ENCODE measurements around the gene RBMS3. TPM values are rescaled to one million over a fixed set of nuclear protein-coding genes. Genes with fewer than 3 reads are reported as not detected.

Gene RBMS3
- total RNA-seq, 1 donor from 2014 or later: 58.5 TPM

DNA sequence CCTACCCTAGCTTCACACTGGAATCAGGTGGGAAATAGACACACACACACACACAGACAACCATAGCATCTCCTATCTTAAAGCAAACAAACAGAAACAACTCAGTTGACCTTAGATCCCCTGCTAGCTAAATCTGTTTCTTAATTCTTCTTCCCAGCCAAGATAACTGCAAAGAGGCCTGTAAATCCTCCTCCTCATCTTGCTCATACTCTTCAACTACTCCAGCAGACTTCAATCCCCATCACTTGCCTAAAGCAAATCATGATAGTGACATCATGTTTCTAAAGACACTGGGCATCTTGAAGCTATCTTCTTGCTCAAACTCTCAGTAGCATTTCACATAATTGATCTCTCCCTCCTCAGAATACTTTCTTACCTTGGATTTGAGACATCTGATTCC is 303.0 kb downstream of the RBMS3 start:
- Histone ChIP-seq H3K4me1 (no peaks in the 10 kb centered on the region), H3K27me3 (ENCODE audit: low read depth) (no peaks in the 10 kb centered on the region), H3K27ac (no peak overlapping the region), H3K36me3 (no peaks in the 10 kb centered on the region), H3K4me3 (no peak overlapping the region), H3K9me3 (no peaks in the 10 kb centered on the region)
- ATAC-seq (no peak), DNase-seq (no peak)
- TF ChIP-seq, protein P1, sequence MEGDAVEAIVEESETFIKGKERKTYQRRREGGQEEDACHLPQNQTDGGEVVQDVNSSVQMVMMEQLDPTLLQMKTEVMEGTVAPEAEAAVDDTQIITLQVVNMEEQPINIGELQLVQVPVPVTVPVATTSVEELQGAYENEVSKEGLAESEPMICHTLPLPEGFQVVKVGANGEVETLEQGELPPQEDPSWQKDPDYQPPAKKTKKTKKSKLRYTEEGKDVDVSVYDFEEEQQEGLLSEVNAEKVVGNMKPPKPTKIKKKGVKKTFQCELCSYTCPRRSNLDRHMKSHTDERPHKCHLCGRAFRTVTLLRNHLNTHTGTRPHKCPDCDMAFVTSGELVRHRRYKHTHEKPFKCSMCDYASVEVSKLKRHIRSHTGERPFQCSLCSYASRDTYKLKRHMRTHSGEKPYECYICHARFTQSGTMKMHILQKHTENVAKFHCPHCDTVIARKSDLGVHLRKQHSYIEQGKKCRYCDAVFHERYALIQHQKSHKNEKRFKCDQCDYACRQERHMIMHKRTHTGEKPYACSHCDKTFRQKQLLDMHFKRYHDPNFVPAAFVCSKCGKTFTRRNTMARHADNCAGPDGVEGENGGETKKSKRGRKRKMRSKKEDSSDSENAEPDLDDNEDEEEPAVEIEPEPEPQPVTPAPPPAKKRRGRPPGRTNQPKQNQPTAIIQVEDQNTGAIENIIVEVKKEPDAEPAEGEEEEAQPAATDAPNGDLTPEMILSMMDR (IDR thresholded peaks at IDR 0.05): no peak
- intact Hi-C loops (cut with DNase I): no loop called here

DNA sequence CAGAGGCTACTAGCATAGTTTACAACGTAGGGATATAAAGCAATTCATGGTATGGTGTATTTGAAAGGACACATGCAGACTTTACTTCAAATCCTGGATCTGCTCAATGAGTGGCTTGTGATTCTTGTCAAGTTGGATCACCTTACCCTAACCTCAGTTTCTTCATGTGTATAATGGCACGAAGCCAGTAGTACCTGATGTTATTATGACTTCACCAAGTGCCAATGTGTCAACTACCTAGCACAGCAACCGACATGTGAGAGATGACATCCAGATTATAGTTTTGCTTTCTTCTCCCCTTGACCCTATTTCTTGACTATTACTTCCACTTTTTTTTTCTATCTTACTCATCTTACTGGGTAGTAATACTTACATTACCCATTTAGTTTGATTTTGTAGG is 304.5 kb downstream of the RBMS3 start:
- Histone ChIP-seq H3K36me3 (no peaks in the 10 kb centered on the region), H3K4me1 (no peaks in the 10 kb centered on the region), H3K27ac (no peak overlapping the region), H3K4me3 (no peak overlapping the region), H3K27me3 (ENCODE audit: low read depth) (no peaks in the 10 kb centered on the region), H3K9me3 (no peaks in the 10 kb centered on the region)
- intact Hi-C loops (cut with DNase I): no loop called here
- no peak for ATAC-seq
- no peak for DNase-seq
- TF ChIP-seq, protein P1 (IDR thresholded peaks at IDR 0.05): no peak

DNA sequence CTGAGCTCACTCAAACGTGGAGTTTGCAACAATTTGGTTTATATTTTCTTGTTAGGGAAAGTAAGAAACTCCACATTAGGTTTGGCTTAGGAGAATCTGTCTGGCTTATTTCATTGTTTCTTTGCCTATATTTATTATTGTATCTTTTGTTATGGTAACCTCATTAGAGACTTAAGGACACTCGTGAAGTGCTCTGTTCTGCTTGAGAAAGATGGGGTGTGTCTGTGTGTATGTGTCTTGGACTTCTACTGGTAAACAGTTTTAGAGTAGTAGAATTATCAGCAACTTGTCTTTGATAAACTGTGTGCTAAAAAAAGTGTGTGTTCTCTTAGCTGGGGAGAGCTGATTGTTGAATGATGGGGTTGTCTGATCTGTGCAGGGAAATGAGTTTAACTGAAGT is 306.5 kb downstream of the RBMS3 start:
- H3K9me3 ChIP-seq: no peaks in the 10 kb centered on the region
- H3K27me3 ChIP-seq (ENCODE audit: low read depth): no peaks in the 10 kb centered on the region
- H3K4me1 ChIP-seq: no peaks in the 10 kb centered on the region
- no peak overlapping the region for H3K27ac ChIP-seq
- H3K4me3 ChIP-seq: no peak overlapping the region
- TF ChIP-seq, protein P1 (IDR thresholded peaks at IDR 0.05): no peak
- DNase-seq (no peak), ATAC-seq (peak; percentile 45 to 83)
- intact Hi-C loops (cut with DNase I): no loop called here
- H3K36me3 ChIP-seq: no peaks in the 10 kb centered on the region

DNA sequence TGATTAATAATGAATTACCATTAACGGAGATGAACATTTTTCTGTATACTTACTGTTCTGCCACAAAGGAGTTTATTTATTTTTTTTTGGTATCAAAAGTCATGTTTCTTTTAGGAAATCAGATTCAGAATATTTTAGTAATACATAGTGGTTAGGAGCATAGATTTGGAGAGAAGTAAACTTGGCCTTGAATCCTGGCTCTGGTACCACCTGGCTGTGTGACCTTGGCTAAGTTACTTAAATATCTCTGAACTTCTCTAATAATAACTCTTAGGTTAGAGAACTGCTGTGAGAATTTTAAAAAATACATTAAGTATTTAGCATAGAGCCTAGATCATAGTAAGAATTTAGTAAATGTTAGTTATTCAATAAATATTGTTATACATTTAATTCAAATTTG is 309.1 kb downstream of the RBMS3 start:
- Histone ChIP-seq H3K4me1 (no peaks in the 10 kb centered on the region), H3K4me3 (no peak overlapping the region), H3K27ac (no peak overlapping the region), H3K36me3 (no peaks in the 10 kb centered on the region), H3K27me3 (ENCODE audit: low read depth) (no peaks in the 10 kb centered on the region), H3K9me3 (no peaks in the 10 kb centered on the region)
- ATAC-seq (no peak), DNase-seq (no peak)
- intact Hi-C loops (cut with DNase I): no loop called here
- TF ChIP-seq, protein P1 (IDR thresholded peaks at IDR 0.05): no peak

DNA sequence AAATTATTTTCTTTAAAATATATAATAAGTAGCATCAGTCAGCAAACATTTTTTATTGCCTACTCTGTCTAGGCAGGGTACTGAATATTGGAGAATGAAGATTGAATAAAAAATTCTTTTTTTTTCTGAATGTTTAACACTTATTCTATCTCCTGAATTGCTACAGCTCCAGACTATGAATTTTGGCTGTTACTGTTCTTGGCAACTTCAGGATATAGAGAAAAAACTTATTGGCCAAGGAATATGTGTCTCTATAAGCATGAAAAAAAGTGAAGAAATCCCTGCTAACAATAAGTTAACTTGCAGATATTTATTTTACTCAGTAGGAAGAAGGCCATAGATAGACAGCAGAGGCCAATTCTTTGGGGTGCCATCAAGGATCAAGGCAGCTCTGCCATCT is 309.6 kb downstream of the RBMS3 start:
- no peak overlapping the region for H3K4me3 ChIP-seq
- ATAC-seq (no peak), DNase-seq (no peak)
- H3K36me3 ChIP-seq: no peaks in the 10 kb centered on the region
- TF ChIP-seq, protein P1 (IDR thresholded peaks at IDR 0.05): no peak
- intact Hi-C loops (cut with DNase I): no loop called here
- H3K27me3 ChIP-seq (ENCODE audit: low read depth): no peaks in the 10 kb centered on the region
- H3K4me1 ChIP-seq: no peaks in the 10 kb centered on the region
- no peaks in the 10 kb centered on the region for H3K9me3 ChIP-seq
- H3K27ac ChIP-seq: no peak overlapping the region

DNA sequence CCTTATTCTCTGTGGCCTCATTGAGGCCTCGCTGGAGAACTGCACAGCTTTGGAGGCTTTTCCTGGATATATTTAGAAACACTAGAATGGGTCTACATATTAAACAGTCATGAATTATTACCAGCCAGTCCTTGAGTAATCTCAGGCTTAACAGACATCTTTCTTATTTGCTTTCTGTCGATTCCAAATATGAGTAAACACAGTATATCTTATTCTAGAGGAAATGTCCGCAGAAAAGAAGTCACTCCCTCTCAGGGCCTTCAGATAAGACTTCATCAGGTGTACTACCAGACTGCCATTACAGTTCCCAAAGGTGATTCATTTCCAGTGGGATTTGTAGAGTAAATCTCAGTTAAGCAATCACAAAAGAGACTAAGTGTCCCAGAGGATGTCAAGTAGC is 310.7 kb downstream of the RBMS3 start:
- Histone ChIP-seq H3K27me3 (ENCODE audit: low read depth) (no peaks in the 10 kb centered on the region), H3K36me3 (no peaks in the 10 kb centered on the region), H3K4me3 (no peak overlapping the region), H3K4me1 (no peaks in the 10 kb centered on the region), H3K9me3 (no peaks in the 10 kb centered on the region), H3K27ac (no peak overlapping the region)
- intact Hi-C loops (cut with DNase I): no loop called here
- ATAC-seq (no peak), DNase-seq (no peak)
- TF ChIP-seq, protein P1 (IDR thresholded peaks at IDR 0.05): no peak

Data from lower lobe of right lung (tissue), 2 donors.